Nephron progenitor cell (in vitro differentiated cells): Measurements from ENCODE around the gene FMNL2.

Source experiments
- DNase-seq: peaks from one replicate; pipeline ENCODE4 v3.0.0; 2021
- H3K27ac Mint-ChIP-seq: 2 replicates; pipeline ENCODE4 v1.8.0; 2021; ENCODE audit warnings: mild to moderate bottlenecking, moderate library complexity, mixed read lengths
- H3K27me3 Mint-ChIP-seq: 2 replicates; pipeline ENCODE4 v1.8.0; 2021; ENCODE audit warnings: mild to moderate bottlenecking, low read depth, mixed read lengths; ENCODE audit not compliant: poor library complexity
- H3K36me3 Mint-ChIP-seq: 2 replicates; pipeline ENCODE4 v1.8.0; 2021; ENCODE audit warnings: low read depth, mixed read lengths
- H3K4me1 Mint-ChIP-seq: 2 replicates; pipeline ENCODE4 v1.8.0; 2021; ENCODE audit warnings: mixed read lengths
- H3K4me3 Mint-ChIP-seq: 2 replicates; pipeline ENCODE4 v1.8.0; 2021; ENCODE audit warnings: mild to moderate bottlenecking, moderate library complexity, mixed read lengths
- H3K9me3 Mint-ChIP-seq: 2 replicates; pipeline ENCODE4 v1.8.0; 2021; ENCODE audit warnings: mild to moderate bottlenecking, moderate library complexity, mixed read lengths
- CTCF ChIP-seq: fragments of 200-600 bp; sonication (generic); IDR thresholded peaks from 2 replicates; pipeline ENCODE4 v1.5.0; 2021; ENCODE audit warnings: antibody characterized with exemption

Gene FMNL2

GRCh38 chr2:152455738-152456137 lies 120.8 kb downstream of the FMNL2 start:
- TF ChIP-seq CTCF, result no peak
- no peak for DNase-seq
- no peak overlapping the region for H3K4me3 Mint-ChIP-seq
- peaks cover 3% of the 10 kb centered on the region for H3K9me3 Mint-ChIP-seq
- H3K36me3 Mint-ChIP-seq, result peaks cover 39% of the 10 kb centered on the region
- peaks cover 6% of the 10 kb centered on the region for H3K27me3 Mint-ChIP-seq
- peaks cover 38% of the 10 kb centered on the region for H3K4me1 Mint-ChIP-seq
- H3K27ac Mint-ChIP-seq, result no peak overlapping the region

GRCh38 chr2:152456262-152456661 lies 121.3 kb downstream of the FMNL2 start:
- peaks cover 3% of the 10 kb centered on the region for H3K9me3 Mint-ChIP-seq
- H3K36me3 Mint-ChIP-seq, result peaks cover 39% of the 10 kb centered on the region
- peaks cover 37% of the 10 kb centered on the region for H3K4me1 Mint-ChIP-seq
- no peak for TF ChIP-seq CTCF
- DNase-seq, result no peak
- H3K4me3 Mint-ChIP-seq, result no peak overlapping the region
- H3K27me3 Mint-ChIP-seq, result peaks cover 6% of the 10 kb centered on the region
- no peak overlapping the region for H3K27ac Mint-ChIP-seq

- no peak for TF ChIP-seq CTCF
- Mint-ChIP-seq H3K9me3 (peaks cover 3% of the 10 kb centered on the region), H3K36me3 (peaks cover 39% of the 10 kb centered on the region), H3K4me1 (peaks cover 32% of the 10 kb centered on the region), H3K4me3 (no peak overlapping the region), H3K27me3 (peaks cover 6% of the 10 kb centered on the region), H3K27ac (peak overlapping the region; percentile 15)
- no peak for DNase-seq
Observed at GRCh38 chr2:152458441-152458940, 123.5 kb downstream of the FMNL2 start.

GRCh38 chr2:152459091-152459490 lies 124.1 kb downstream of the FMNL2 start:
- H3K4me1 Mint-ChIP-seq, result peaks cover 34% of the 10 kb centered on the region
- H3K36me3 Mint-ChIP-seq, result peaks cover 39% of the 10 kb centered on the region
- peaks cover 6% of the 10 kb centered on the region for H3K27me3 Mint-ChIP-seq
- no peak for DNase-seq
- peaks cover 3% of the 10 kb centered on the region for H3K9me3 Mint-ChIP-seq
- no peak for TF ChIP-seq CTCF
- H3K4me3 Mint-ChIP-seq, result no peak overlapping the region
- H3K27ac Mint-ChIP-seq, result no peak overlapping the region

- no peak for DNase-seq
- peaks cover 3% of the 10 kb centered on the region for H3K9me3 Mint-ChIP-seq
- H3K36me3 Mint-ChIP-seq, result peaks cover 31% of the 10 kb centered on the region
- no peak for TF ChIP-seq CTCF
- H3K27ac Mint-ChIP-seq, result no peak overlapping the region
- peaks cover 2% of the 10 kb centered on the region for H3K27me3 Mint-ChIP-seq
- H3K4me1 Mint-ChIP-seq, result peaks cover 37% of the 10 kb centered on the region
- H3K4me3 Mint-ChIP-seq, result no peak overlapping the region
Observed at GRCh38 chr2:152460567-152460966, 125.6 kb downstream of the FMNL2 start.

GRCh38 chr2:152462120-152462519 lies 127.1 kb downstream of the FMNL2 start:
- peaks cover 47% of the 10 kb centered on the region for H3K4me1 Mint-ChIP-seq
- TF ChIP-seq CTCF, result no peak

More at GRCh38 chr2:152462120-152462519, 127.1 kb downstream of the FMNL2 start:
- Mint-ChIP-seq H3K27ac (no peak overlapping the region), H3K9me3 (peaks cover 3% of the 10 kb centered on the region), H3K4me3 (no peak overlapping the region), H3K27me3 (peaks cover 2% of the 10 kb centered on the region), H3K36me3 (peaks cover 21% of the 10 kb centered on the region)
- no peak for DNase-seq
